H9 (cell line): ENCODE measurements around the gene PAX3. TPM values are rescaled to one million over a fixed set of nuclear protein-coding genes. Genes with fewer than 3 reads are reported as not detected.

Experiments used
- DNase-seq: peaks from one replicate; pipeline ENCODE4 v3.0.0-alpha.2; 2017
- H2AFZ ChIP-seq: one replicate; pipeline ENCODE4 v1.6.1; 2013; ENCODE audit warnings: mild to moderate bottlenecking, low read length, control low read depth, moderate library complexity
- H2AK5ac ChIP-seq: 2 replicates; pipeline ENCODE4 v1.6.1; 2013; ENCODE audit warnings: low read length, control low read depth, mixed read lengths; ENCODE audit not compliant: insufficient read length
- H2BK120ac ChIP-seq: one replicate; pipeline ENCODE4 v1.6.1; 2013; ENCODE audit warnings: low read depth, mild to moderate bottlenecking, low read length, control low read depth, inconsistent platforms; ENCODE audit not compliant: poor library complexity, severe bottlenecking
- H2BK12ac ChIP-seq: 2 replicates; pipeline ENCODE4 v1.6.1; 2013; ENCODE audit warnings: low read length, control low read depth, mixed read lengths, low read depth; ENCODE audit not compliant: insufficient read length
- H2BK15ac ChIP-seq: 2 replicates; pipeline ENCODE4 v1.6.1; 2013; ENCODE audit warnings: low read depth, low read length, control low read depth
- H2BK20ac ChIP-seq: one replicate; pipeline ENCODE4 v1.6.1; 2013; ENCODE audit warnings: low read depth, mild to moderate bottlenecking, low read length, control low read depth, inconsistent platforms; ENCODE audit not compliant: poor library complexity, severe bottlenecking
- H2BK5ac ChIP-seq: 2 replicates; pipeline ENCODE4 v1.6.1; 2013; ENCODE audit warnings: low read length, control low read depth, mixed read lengths; ENCODE audit not compliant: insufficient read length
- H3K14ac ChIP-seq: 2 replicates; pipeline ENCODE4 v1.6.1; 2013; ENCODE audit warnings: low read length, control low read depth; ENCODE audit not compliant: insufficient read depth
- H3K18ac ChIP-seq: 2 replicates; pipeline ENCODE4 v1.6.1; 2013; ENCODE audit warnings: low read depth, mild to moderate bottlenecking, mixed read lengths, low read length, control low read depth; ENCODE audit not compliant: insufficient read length
- H3K23ac ChIP-seq: 2 replicates; pipeline ENCODE4 v1.6.1; 2013; ENCODE audit warnings: low read length, control low read depth, mixed read lengths, low read depth; ENCODE audit not compliant: insufficient read length
- H3K23me2 ChIP-seq: 2 replicates; pipeline ENCODE4 v1.6.1; 2013; ENCODE audit warnings: low read depth, mild to moderate bottlenecking, mixed read lengths, low read length, control low read depth; ENCODE audit not compliant: insufficient read length, poor library complexity, severe bottlenecking
- H3K27ac ChIP-seq: 2 replicates; pipeline ENCODE4 v1.5.1; 2013; ENCODE audit warnings: low read length, control low read depth, mixed read lengths, low read depth; ENCODE audit not compliant: insufficient read length
- H3K27me3 ChIP-seq: 2 replicates; pipeline ENCODE4 v1.6.1; 2013; ENCODE audit warnings: low read length, control low read depth, inconsistent platforms; ENCODE audit not compliant: insufficient read depth
- H3K4ac ChIP-seq: 2 replicates; pipeline ENCODE4 v1.6.1; 2013; ENCODE audit warnings: low read depth, mild to moderate bottlenecking, control low read depth, inconsistent platforms, low read length, moderate library complexity
- H3K4me1 ChIP-seq: 2 replicates; pipeline ENCODE4 v1.6.1; 2013; ENCODE audit warnings: low read length, control low read depth, inconsistent platforms; ENCODE audit not compliant: insufficient read depth
- H3K4me2 ChIP-seq: 2 replicates; pipeline ENCODE4 v1.6.1; 2013; ENCODE audit warnings: low read length, control low read depth, mixed read lengths; ENCODE audit not compliant: insufficient read length, insufficient read depth
- H3K56ac ChIP-seq: 2 replicates; pipeline ENCODE4 v1.6.1; 2013; ENCODE audit warnings: low read depth, mild to moderate bottlenecking, mixed read lengths, low read length, control low read depth; ENCODE audit not compliant: insufficient read length
- H3K79me1 ChIP-seq: 2 replicates; pipeline ENCODE4 v1.6.1; 2013; ENCODE audit warnings: low read depth, mild to moderate bottlenecking, moderate library complexity, low read length, control low read depth, inconsistent platforms; ENCODE audit not compliant: insufficient read depth, poor library complexity, severe bottlenecking
- H3K79me2 ChIP-seq: 2 replicates; pipeline ENCODE4 v1.6.1; 2013; ENCODE audit warnings: low read length, control low read depth, inconsistent platforms; ENCODE audit not compliant: insufficient read depth
- H3K9ac ChIP-seq: 2 replicates; pipeline ENCODE4 v1.6.1; 2013; ENCODE audit warnings: low read length, control low read depth, mixed read lengths; ENCODE audit not compliant: insufficient read length; ENCODE audit errors: extremely low read depth
- H3K9me3 ChIP-seq: one replicate; pipeline ENCODE4 v1.6.1; 2013; ENCODE audit warnings: low read depth, low read length, inconsistent platforms; ENCODE audit not compliant: control insufficient read depth
- H3T11ph ChIP-seq: one replicate; pipeline ENCODE4 v1.6.1; 2013; ENCODE audit warnings: mild to moderate bottlenecking, low read length, control low read depth, inconsistent platforms
- H4K20me1 ChIP-seq: one replicate; pipeline ENCODE4 v1.6.1; 2013; ENCODE audit not compliant: control insufficient read depth, insufficient read length, insufficient read depth
- H4K5ac ChIP-seq: 2 replicates; pipeline ENCODE4 v1.6.1; 2013; ENCODE audit warnings: low read depth, mild to moderate bottlenecking, mixed read lengths, low read length, control low read depth; ENCODE audit not compliant: insufficient read length
- H4K8ac ChIP-seq: replicated peaks from 2 replicates; pipeline ENCODE4 v1.6.1; 2013; ENCODE audit warnings: low read length, control low read depth, mixed read lengths, low read depth; ENCODE audit not compliant: insufficient read length
- H4K91ac ChIP-seq: 2 replicates; pipeline ENCODE4 v1.6.1; 2013; ENCODE audit warnings: low read depth, mild to moderate bottlenecking, moderate library complexity, mixed read lengths, low read length, control low read depth; ENCODE audit not compliant: insufficient read length
- H3K27ac Mint-ChIP-seq, 3 experiments: 2 replicates in 2 of 3; 3 replicates in 1 of 3; pipeline ENCODE4 v1.8.0; 2020 to 2021; ENCODE audit warnings: mixed read lengths in 3 of 3, mild to moderate bottlenecking in 1 of 3, moderate library complexity in 1 of 3
- H3K27me3 Mint-ChIP-seq: 2 replicates; pipeline ENCODE4 v1.8.0; 2021; ENCODE audit warnings: low read depth, mild to moderate bottlenecking, moderate library complexity, mixed read lengths
- H3K36me3 Mint-ChIP-seq, 3 experiments: 2 replicates in 2 of 3; 3 replicates in 1 of 3; pipeline ENCODE4 v1.8.0; 2020 to 2021; ENCODE audit warnings: low read depth in 3 of 3, mixed read lengths in 3 of 3; ENCODE audit not compliant: insufficient read depth in 1 of 3
- H3K4me1 Mint-ChIP-seq, 2 experiments: 2 replicates each; pipeline ENCODE4 v1.8.0; 2020; ENCODE audit warnings: mixed read lengths in 2 of 2
- H3K4me3 Mint-ChIP-seq, 2 experiments: 2 replicates in 1 of 2; 3 replicates in 1 of 2; pipeline ENCODE4 v1.8.0; 2020 to 2021; ENCODE audit warnings: mild to moderate bottlenecking in 2 of 2, mixed read lengths in 2 of 2, moderate library complexity in 1 of 2
- H3K9me3 Mint-ChIP-seq, 2 experiments: 2 replicates in 1 of 2; 3 replicates in 1 of 2; pipeline ENCODE4 v1.8.0; 2020; ENCODE audit warnings: mild to moderate bottlenecking in 2 of 2, mixed read lengths in 2 of 2, moderate library complexity in 1 of 2
- WGBS: extraction: QIAGEN DNeasy Blood & Tissue Kit; methylation state at CpG from one replicate; pipeline ENCODE4 v1.1.7; 2013; ENCODE audit warnings: missing lambda C conversion rate, low lambda C conversion rate, mixed read lengths; ENCODE audit not compliant: insufficient read length; ENCODE audit errors: extremely low coverage; 5-methylcytosine and 5-hydroxymethylcytosine counted together
- total RNA-seq: library from RNA; stranded (reverse); gene quantifications from 2 replicates; pipeline ENCODE4 v1.2.1, GENCODE V29; 2021
- TF ChIP-seq, protein P1 (sequence below): fragments of 200-600 bp; sonication (generic); conservative IDR thresholded peaks from 3 replicates; pipeline ENCODE4 v1.8.0; 2021; ENCODE audit warnings: antibody characterized with exemption, mild to moderate bottlenecking

Gene PAX3
- total RNA-seq, 1 experiment from 2014 or later, result not detected

DNA sequence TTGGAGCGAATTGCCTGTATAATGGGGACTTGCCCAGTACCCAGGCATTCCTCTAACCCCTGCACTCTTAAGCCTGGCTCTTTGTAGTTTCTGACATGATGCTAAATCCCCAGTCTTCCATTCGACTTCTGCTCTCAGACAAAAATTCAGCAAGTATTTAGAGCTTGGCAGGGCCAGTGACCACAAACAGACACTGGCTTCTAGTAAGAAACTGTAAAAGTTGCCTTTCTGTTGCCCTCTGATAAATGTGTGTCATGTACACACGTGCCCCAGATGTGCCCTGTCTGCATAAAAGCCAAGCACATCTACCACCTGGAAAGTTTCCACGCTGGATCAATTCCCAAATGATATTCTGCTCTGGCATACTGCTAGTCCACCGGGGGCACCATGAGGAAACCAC lies 18.0 kb downstream of the PAX3 start:
- Histone ChIP-seq H3K9me3 (no peaks in the 10 kb centered on the region), H3K4me2 (no peak overlapping the region), H4K91ac (no peak overlapping the region), H2AK5ac (no peak overlapping the region), H3K56ac (no peak overlapping the region), H3K4ac (no peak overlapping the region), H3K23ac (no peak overlapping the region), H3K4me1 (peaks cover 3% of the 10 kb centered on the region; the same call in 1 of the 2 replicates), H4K20me1 (no peaks in the 10 kb centered on the region), H3T11ph (no peak overlapping the region), H2BK5ac (no peak overlapping the region), H3K23me2 (no peaks in the 10 kb centered on the region), H3K27ac (no peak overlapping the region), H3K9ac (no peak overlapping the region), H3K79me2 (no peaks in the 10 kb centered on the region), H2BK15ac (no peak overlapping the region), H3K27me3 (no peaks in the 10 kb centered on the region; the same call in 1 of the 2 replicates), H2BK20ac (no peak overlapping the region), H3K79me1 (no peaks in the 10 kb centered on the region), H2BK12ac (no peak overlapping the region), H3K14ac (no peak overlapping the region), H4K5ac (no peak overlapping the region), H3K18ac (no peak overlapping the region), H2AFZ (no peak overlapping the region), H4K8ac (no peak overlapping the region), H2BK120ac (no peak overlapping the region)
- TF ChIP-seq, protein P1, sequence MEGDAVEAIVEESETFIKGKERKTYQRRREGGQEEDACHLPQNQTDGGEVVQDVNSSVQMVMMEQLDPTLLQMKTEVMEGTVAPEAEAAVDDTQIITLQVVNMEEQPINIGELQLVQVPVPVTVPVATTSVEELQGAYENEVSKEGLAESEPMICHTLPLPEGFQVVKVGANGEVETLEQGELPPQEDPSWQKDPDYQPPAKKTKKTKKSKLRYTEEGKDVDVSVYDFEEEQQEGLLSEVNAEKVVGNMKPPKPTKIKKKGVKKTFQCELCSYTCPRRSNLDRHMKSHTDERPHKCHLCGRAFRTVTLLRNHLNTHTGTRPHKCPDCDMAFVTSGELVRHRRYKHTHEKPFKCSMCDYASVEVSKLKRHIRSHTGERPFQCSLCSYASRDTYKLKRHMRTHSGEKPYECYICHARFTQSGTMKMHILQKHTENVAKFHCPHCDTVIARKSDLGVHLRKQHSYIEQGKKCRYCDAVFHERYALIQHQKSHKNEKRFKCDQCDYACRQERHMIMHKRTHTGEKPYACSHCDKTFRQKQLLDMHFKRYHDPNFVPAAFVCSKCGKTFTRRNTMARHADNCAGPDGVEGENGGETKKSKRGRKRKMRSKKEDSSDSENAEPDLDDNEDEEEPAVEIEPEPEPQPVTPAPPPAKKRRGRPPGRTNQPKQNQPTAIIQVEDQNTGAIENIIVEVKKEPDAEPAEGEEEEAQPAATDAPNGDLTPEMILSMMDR, result 0 out of 3 replicates have a peak, but pooled peaks have one; percentile 18
- peak overlapping the region in 1 of 3 experiments; percentile 54; a peak in 1 of 7 replicates for H3K27ac Mint-ChIP-seq
- H3K9me3 Mint-ChIP-seq, result peaks cover 0 to 13% of the 10 kb centered on the region in 2 experiments; a peak in 3 of 5 replicates
- H3K27me3 Mint-ChIP-seq, result peaks cover 98% of the 10 kb centered on the region
- no peak overlapping the region for H3K4me3 Mint-ChIP-seq
- DNase-seq, result no peak
- H3K4me1 Mint-ChIP-seq, result peaks cover 5 to 17% of the 10 kb centered on the region in 2 experiments
- H3K36me3 Mint-ChIP-seq, result no peaks in the 10 kb centered on the region
- WGBS, result no CpG with 5 or more reads among the region's 5 CpGs
